ENCODE results near the gene SSBP2.

GRCh38 chr5:81520769-81521168 is 230.1 kb downstream of the SSBP2 start:
- TF ChIP-seq, protein P1, sequence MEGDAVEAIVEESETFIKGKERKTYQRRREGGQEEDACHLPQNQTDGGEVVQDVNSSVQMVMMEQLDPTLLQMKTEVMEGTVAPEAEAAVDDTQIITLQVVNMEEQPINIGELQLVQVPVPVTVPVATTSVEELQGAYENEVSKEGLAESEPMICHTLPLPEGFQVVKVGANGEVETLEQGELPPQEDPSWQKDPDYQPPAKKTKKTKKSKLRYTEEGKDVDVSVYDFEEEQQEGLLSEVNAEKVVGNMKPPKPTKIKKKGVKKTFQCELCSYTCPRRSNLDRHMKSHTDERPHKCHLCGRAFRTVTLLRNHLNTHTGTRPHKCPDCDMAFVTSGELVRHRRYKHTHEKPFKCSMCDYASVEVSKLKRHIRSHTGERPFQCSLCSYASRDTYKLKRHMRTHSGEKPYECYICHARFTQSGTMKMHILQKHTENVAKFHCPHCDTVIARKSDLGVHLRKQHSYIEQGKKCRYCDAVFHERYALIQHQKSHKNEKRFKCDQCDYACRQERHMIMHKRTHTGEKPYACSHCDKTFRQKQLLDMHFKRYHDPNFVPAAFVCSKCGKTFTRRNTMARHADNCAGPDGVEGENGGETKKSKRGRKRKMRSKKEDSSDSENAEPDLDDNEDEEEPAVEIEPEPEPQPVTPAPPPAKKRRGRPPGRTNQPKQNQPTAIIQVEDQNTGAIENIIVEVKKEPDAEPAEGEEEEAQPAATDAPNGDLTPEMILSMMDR (IDR thresholded peaks at IDR 0.05): no peak
- no peak for TF ChIP-seq POLR2A (IDR thresholded peaks at IDR 0.05)
